Activated T-helper 2 cell treated with anti-CD3 and anti-CD28 coated beads, Interferon-gamma antibody, Interleukin-2, Interleukin-4, amounts not matched to agents 10 μg/mL and 5 μg/mL and 100 μg/mL, durations not matched to agents 14 hours and 24 hours and 36 hours (primary cell): ENCODE results near the gene RPS6KB2. TPM values are rescaled to one million over a fixed set of nuclear protein-coding genes. Genes with fewer than 3 reads are reported as not detected.
"Not testable (repeated sequence)": the region's sequence is repeated elsewhere in the genome, so short reads cannot be mapped to it uniquely, and the experiment has no call there.

Source experiments
- DNase-seq: peaks from one replicate; pipeline ENCODE4 v3.0.0; 2021; ENCODE audit warnings: low spot score
- H3K27ac Mint-ChIP-seq: one replicate; pipeline ENCODE4 v1.8.0; 2021; ENCODE audit warnings: mixed read lengths
- H3K27me3 Mint-ChIP-seq: one replicate; pipeline ENCODE4 v1.8.0; 2021; ENCODE audit warnings: low read depth, mixed read lengths
- H3K36me3 Mint-ChIP-seq: one replicate; pipeline ENCODE4 v1.8.0; 2021; ENCODE audit warnings: low read depth, mixed read lengths
- H3K4me1 Mint-ChIP-seq: one replicate; pipeline ENCODE4 v1.8.0; 2021; ENCODE audit warnings: low read depth, mixed read lengths
- H3K4me3 Mint-ChIP-seq: one replicate; pipeline ENCODE4 v1.8.0; 2021; ENCODE audit warnings: low read depth, mild to moderate bottlenecking, moderate library complexity, mixed read lengths
- H3K9me3 Mint-ChIP-seq: one replicate; pipeline ENCODE4 v1.8.0; 2021; ENCODE audit warnings: mixed read lengths
- intact Hi-C: fragments of 100-400 bp; cut with micrococcal nuclease; formaldehyde crosslinking; loops from one replicate; pipeline ENCODE4 v1.15.1; 2023
- total RNA-seq: library from RNA; stranded (reverse); gene quantifications from 2 replicates; pipeline ENCODE4 v1.2.3, GENCODE V29; 2022

The RPS6KB2 gene
- total RNA-seq, 1 donor from 2014 or later, result 67.6 TPM

- no peak overlapping the region for H3K27ac Mint-ChIP-seq
- no peak for DNase-seq
- no peaks in the 10 kb centered on the region for H3K9me3 Mint-ChIP-seq
- peaks cover 25% of the 10 kb centered on the region for H3K4me1 Mint-ChIP-seq
- no peaks in the 10 kb centered on the region for H3K27me3 Mint-ChIP-seq
- intact Hi-C loops, result no loop called here
- peak overlapping the region; percentile 45 for H3K4me3 Mint-ChIP-seq
- H3K36me3 Mint-ChIP-seq, result peaks cover 12% of the 10 kb centered on the region
These were observed 38.1 kb downstream of the RPS6KB2 start for GRCh38 chr11:67466367-67466766.

GRCh38 chr11:67466962-67467771 lies 38.9 kb downstream of the RPS6KB2 start:
- H3K36me3 Mint-ChIP-seq, result peaks cover 12% of the 10 kb centered on the region
- peak overlapping the region; percentile 92 for H3K4me3 Mint-ChIP-seq
- H3K4me1 Mint-ChIP-seq, result peaks cover 25% of the 10 kb centered on the region
- H3K9me3 Mint-ChIP-seq, result no peaks in the 10 kb centered on the region
- intact Hi-C loops, result no loop called here
- no peaks in the 10 kb centered on the region for H3K27me3 Mint-ChIP-seq
- no peak for DNase-seq
- H3K27ac Mint-ChIP-seq, result peak overlapping the region; percentile 68

GRCh38 chr11:67468056-67468455 lies 39.8 kb downstream of the RPS6KB2 start:
- Mint-ChIP-seq H3K9me3 (no peaks in the 10 kb centered on the region), H3K27ac (peak overlapping the region; percentile 68), H3K27me3 (no peaks in the 10 kb centered on the region), H3K4me3 (peak overlapping the region; percentile 92), H3K36me3 (peaks cover 12% of the 10 kb centered on the region), H3K4me1 (peaks cover 25% of the 10 kb centered on the region)
- intact Hi-C loops, result loop anchor here (2.0 kb wide), 2 partner anchors 29 to 65 kb away; no protein-coding TSS in a partner anchor
- DNase-seq, result no peak

- Mint-ChIP-seq H3K27ac (peak overlapping the region; percentile 68), H3K4me3 (peak overlapping the region; percentile 92), H3K9me3 (no peaks in the 10 kb centered on the region), H3K4me1 (peaks cover 25% of the 10 kb centered on the region), H3K36me3 (peaks cover 12% of the 10 kb centered on the region), H3K27me3 (no peaks in the 10 kb centered on the region)
- DNase-seq, result no peak
- intact Hi-C loops, result loop anchor here (2.0 kb wide), 2 partner anchors 30 to 66 kb away; no protein-coding TSS in a partner anchor
These were observed 40.1 kb downstream of the RPS6KB2 start for GRCh38 chr11:67468456-67468758.

- H3K36me3 Mint-ChIP-seq, result peaks cover 12% of the 10 kb centered on the region
- peak within 1 kb of the TSS; percentile 68 for H3K27ac Mint-ChIP-seq
- intact Hi-C loops, result loop anchor here (1.0 to 2.0 kb wide), 5 partner anchors 14 to 66 kb away; partner anchors contain the start of genes AIP and RPS6KB2
- H3K4me3 Mint-ChIP-seq, result peak within 1 kb of the TSS; percentile 92
- H3K4me1 Mint-ChIP-seq, result peaks cover 25% of the 10 kb centered on the region
- DNase-seq, result peak; percentile 86
- no peaks in the 10 kb centered on the region for H3K27me3 Mint-ChIP-seq
- no peaks in the 10 kb centered on the region for H3K9me3 Mint-ChIP-seq
These were observed 40.6 kb downstream of the RPS6KB2 start, which contains the start of gene TMEM134 for GRCh38 chr11:67468759-67469507. Gene TMEM134, minus strand, starts transcription at chr11:67469251. Its CDS starts 59 bp downstream, at chr11:67469192.

GRCh38 chr11:67469508-67469811 lies 41.2 kb downstream of the RPS6KB2 start:
- Mint-ChIP-seq H3K27ac (peak overlapping the region; percentile 58), H3K4me1 (peaks cover 23% of the 10 kb centered on the region), H3K27me3 (no peaks in the 10 kb centered on the region), H3K36me3 (peaks cover 12% of the 10 kb centered on the region), H3K4me3 (peak overlapping the region; percentile 70), H3K9me3 (no peaks in the 10 kb centered on the region)
- intact Hi-C loops, result loop anchor here (1.0 to 2.0 kb wide), 5 partner anchors 14 to 67 kb away; partner anchors contain the start of genes AIP and RPS6KB2
- no peak for DNase-seq

GRCh38 chr11:67470337-67471002 lies 42.2 kb downstream of the RPS6KB2 start:
- Mint-ChIP-seq H3K27me3 (no peaks in the 10 kb centered on the region), H3K27ac (no peak overlapping the region), H3K4me1 (peaks cover 18% of the 10 kb centered on the region), H3K36me3 (peaks cover 8% of the 10 kb centered on the region), H3K4me3 (no peak overlapping the region), H3K9me3 (no peaks in the 10 kb centered on the region)
- DNase-seq, result no peak
- intact Hi-C loops, result no loop called here

GRCh38 chr11:67472882-67473281 lies 44.6 kb downstream of the RPS6KB2 start:
- Mint-ChIP-seq H3K27ac (no peak overlapping the region), H3K4me3 (no peak overlapping the region), H3K36me3 (no peaks in the 10 kb centered on the region), H3K9me3 (no peaks in the 10 kb centered on the region), H3K27me3 (peaks cover 2% of the 10 kb centered on the region), H3K4me1 (peaks cover 6% of the 10 kb centered on the region)
- DNase-seq, result no peak
- intact Hi-C loops, result no loop called here

- H3K36me3 Mint-ChIP-seq, H3K27ac Mint-ChIP-seq, H3K4me1 Mint-ChIP-seq, intact Hi-C loops, H3K9me3 Mint-ChIP-seq, H3K27me3 Mint-ChIP-seq, H3K4me3 Mint-ChIP-seq, DNase-seq: not testable (repeated sequence)
These were observed 48.4 kb downstream of the RPS6KB2 start for GRCh38 chr11:67476692-67477091.

- H3K27ac Mint-ChIP-seq, DNase-seq, H3K4me3 Mint-ChIP-seq, H3K9me3 Mint-ChIP-seq, intact Hi-C loops, H3K36me3 Mint-ChIP-seq, H3K4me1 Mint-ChIP-seq, H3K27me3 Mint-ChIP-seq: not testable (repeated sequence)
These were observed 49.2 kb downstream of the RPS6KB2 start for GRCh38 chr11:67477344-67478050.

GRCh38 chr11:67482275-67482826 lies 54.1 kb downstream of the RPS6KB2 start:
- no peaks in the 10 kb centered on the region for H3K27me3 Mint-ChIP-seq
- DNase-seq, result no peak
- H3K9me3 Mint-ChIP-seq, result no peaks in the 10 kb centered on the region
- peak overlapping the region; percentile 99 for H3K27ac Mint-ChIP-seq
- intact Hi-C loops, result loop anchor here (5.0 to 10.0 kb wide), 3 partner anchors 130 to 195 kb away; partner anchors contain the start of genes ANKRD13D and POLD4
- H3K36me3 Mint-ChIP-seq, result peaks cover 26% of the 10 kb centered on the region
- peaks cover 35% of the 10 kb centered on the region for H3K4me1 Mint-ChIP-seq
- H3K4me3 Mint-ChIP-seq, result peak overlapping the region; percentile 83
